Measurements from ENCODE around the gene TAT. TPM values are rescaled to one million over a fixed set of nuclear protein-coding genes. Genes with fewer than 3 reads are reported as not detected.
"Not testable (repeated sequence)": the region's sequence is repeated elsewhere in the genome, so short reads cannot be mapped to it uniquely, and the experiment has no call there.

The TAT gene
- total RNA-seq, 1 experiment from 2014 or later = not detected

DNA sequence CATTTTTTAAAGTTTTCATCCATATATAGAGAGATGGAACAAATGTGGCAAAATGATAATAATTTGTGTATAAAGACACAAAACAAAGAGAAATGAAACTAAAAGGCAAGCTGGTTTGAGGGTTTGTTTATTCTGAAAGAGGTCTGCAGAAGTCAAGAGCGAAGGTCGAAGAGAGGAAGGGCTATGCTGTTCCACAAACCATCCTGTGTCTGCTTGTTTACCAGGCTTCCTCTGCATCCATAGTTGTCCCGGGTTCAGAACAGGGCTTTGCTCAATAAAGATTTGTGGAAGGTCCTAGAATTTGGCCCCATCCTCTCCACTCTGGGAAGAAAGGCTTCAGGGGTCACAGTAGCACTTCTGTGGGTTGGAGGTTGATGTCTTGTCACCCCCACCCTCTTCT lies 46.7 kb upstream of the TAT start:
- peaks cover 6% of the 10 kb centered on the region for H3K4me1 ChIP-seq (ENCODE audit: insufficient read depth, low read length, poor library complexity, severe bottlenecking)
- ChIA-PET CTCF (no interaction called here), POLR2A (ENCODE audit: low non-redundant PET) (no interaction called here)
- no TSS peak for BruUV-seq (replicated peaks)
- no peak overlapping the region for H3K4me3 ChIP-seq (ENCODE audit: low read depth, low read length, poor library complexity, severe bottlenecking)
- no peak for DNase-seq (ENCODE audit: low spot score)
- H3K36me3 ChIP-seq (ENCODE audit: insufficient read depth, low read length, poor library complexity, severe bottlenecking) = no peaks in the 10 kb centered on the region
- intact Hi-C loops (cut with micrococcal nuclease; ENCODE audit: unreplicated experiment) = no loop called here
- H3K9me3 ChIP-seq (ENCODE audit: low read depth, low read length, poor library complexity, severe bottlenecking) = no peaks in the 10 kb centered on the region
- H3K27ac ChIP-seq (ENCODE audit: low read depth, low read length, poor library complexity, severe bottlenecking) = no peak overlapping the region
- H3K27me3 ChIP-seq (replicated peaks; ENCODE audit: insufficient read depth, low read depth, low read length, poor library complexity) = no peaks in the 10 kb centered on the region
- TF ChIP-seq CTCF (conservative IDR thresholded peaks at IDR 0.05; ENCODE audit: low read depth, low read length) (no peak), EZH2 (IDR thresholded peaks at IDR 0.05; ENCODE audit: borderline replicate concordance, low read depth, low read length, poor library complexity, severe bottlenecking) (no peak)

DNA sequence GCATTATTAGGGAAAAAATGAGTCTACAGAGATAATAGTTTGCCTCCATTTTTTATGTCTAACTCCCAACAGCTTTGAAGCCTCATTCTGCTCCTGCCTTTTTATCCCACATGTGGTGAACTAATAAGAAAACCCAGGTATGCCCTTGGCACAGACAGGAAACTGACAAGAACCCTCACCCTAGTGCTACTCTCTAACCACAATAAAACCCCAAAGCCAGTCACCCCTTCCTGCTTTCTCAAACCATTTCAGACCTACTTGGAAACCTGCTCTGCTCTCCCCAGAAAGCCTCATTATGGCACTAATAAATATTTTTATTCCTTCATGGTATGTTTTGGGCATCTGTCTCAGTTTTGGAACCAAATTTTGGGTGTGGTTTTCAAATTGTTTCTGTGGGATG lies 45.2 kb upstream of the TAT start:
- intact Hi-C loops (cut with micrococcal nuclease; ENCODE audit: unreplicated experiment) = no loop called here
- ChIA-PET CTCF (interaction anchor here (1.0 kb wide), 1 partner anchor 11 kb away, joined by 3 read pairs; no protein-coding TSS in a partner anchor), POLR2A (ENCODE audit: low non-redundant PET) (no interaction called here)
- H3K4me1 ChIP-seq (ENCODE audit: insufficient read depth, low read length, poor library complexity, severe bottlenecking) = no peaks in the 10 kb centered on the region
- TF ChIP-seq CTCF (conservative IDR thresholded peaks at IDR 0.05; ENCODE audit: low read depth, low read length) (no peak), EZH2 (IDR thresholded peaks at IDR 0.05; ENCODE audit: borderline replicate concordance, low read depth, low read length, poor library complexity, severe bottlenecking) (no peak)
- no peaks in the 10 kb centered on the region for H3K9me3 ChIP-seq (ENCODE audit: low read depth, low read length, poor library complexity, severe bottlenecking)
- H3K36me3 ChIP-seq (ENCODE audit: insufficient read depth, low read length, poor library complexity, severe bottlenecking) = no peaks in the 10 kb centered on the region
- no peak overlapping the region for H3K27ac ChIP-seq (ENCODE audit: low read depth, low read length, poor library complexity, severe bottlenecking)
- H3K4me3 ChIP-seq (ENCODE audit: low read depth, low read length, poor library complexity, severe bottlenecking) = no peak overlapping the region
- no peak for DNase-seq (ENCODE audit: low spot score)
- H3K27me3 ChIP-seq (replicated peaks; ENCODE audit: insufficient read depth, low read depth, low read length, poor library complexity) = no peaks in the 10 kb centered on the region
- no TSS peak for BruUV-seq (replicated peaks)

DNA sequence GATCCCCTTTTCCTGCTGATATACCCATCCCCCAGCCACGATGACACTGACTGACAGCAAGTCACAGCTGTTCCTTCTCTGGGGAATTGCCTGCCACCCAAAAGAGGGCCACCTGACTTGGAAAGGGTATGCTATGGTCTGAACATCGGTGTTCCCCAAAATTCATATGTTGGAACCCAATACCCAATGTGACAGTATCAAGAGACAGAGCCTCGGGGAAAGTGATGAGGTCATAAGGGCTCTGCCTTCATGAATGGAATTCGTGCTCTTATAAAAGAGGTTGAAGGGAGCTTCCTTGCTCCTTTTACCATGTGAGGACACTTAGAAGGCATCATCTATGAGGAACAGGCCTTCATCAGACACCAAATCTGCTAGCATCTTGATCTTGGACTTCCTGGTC lies 41.5 kb upstream of the TAT start:
- Histone ChIP-seq H3K27me3 (replicated peaks; ENCODE audit: insufficient read depth, low read depth, low read length, poor library complexity) (no peaks in the 10 kb centered on the region), H3K4me3 (ENCODE audit: low read depth, low read length, poor library complexity, severe bottlenecking) (no peak overlapping the region), H3K36me3 (ENCODE audit: insufficient read depth, low read length, poor library complexity, severe bottlenecking) (no peaks in the 10 kb centered on the region), H3K9me3 (ENCODE audit: low read depth, low read length, poor library complexity, severe bottlenecking) (no peaks in the 10 kb centered on the region), H3K4me1 (ENCODE audit: insufficient read depth, low read length, poor library complexity, severe bottlenecking) (no peaks in the 10 kb centered on the region), H3K27ac (ENCODE audit: low read depth, low read length, poor library complexity, severe bottlenecking) (no peak overlapping the region)
- CTCF ChIA-PET = no interaction called here
- intact Hi-C loops (cut with micrococcal nuclease; ENCODE audit: unreplicated experiment) = no loop called here
- DNase-seq (ENCODE audit: low spot score) = no peak
- POLR2A ChIA-PET (ENCODE audit: low non-redundant PET) = no interaction called here
- no TSS peak for BruUV-seq (replicated peaks)
- no peak for TF ChIP-seq CTCF (conservative IDR thresholded peaks at IDR 0.05; ENCODE audit: low read depth, low read length)
- no peak for TF ChIP-seq EZH2 (IDR thresholded peaks at IDR 0.05; ENCODE audit: borderline replicate concordance, low read depth, low read length, poor library complexity, severe bottlenecking)

DNA sequence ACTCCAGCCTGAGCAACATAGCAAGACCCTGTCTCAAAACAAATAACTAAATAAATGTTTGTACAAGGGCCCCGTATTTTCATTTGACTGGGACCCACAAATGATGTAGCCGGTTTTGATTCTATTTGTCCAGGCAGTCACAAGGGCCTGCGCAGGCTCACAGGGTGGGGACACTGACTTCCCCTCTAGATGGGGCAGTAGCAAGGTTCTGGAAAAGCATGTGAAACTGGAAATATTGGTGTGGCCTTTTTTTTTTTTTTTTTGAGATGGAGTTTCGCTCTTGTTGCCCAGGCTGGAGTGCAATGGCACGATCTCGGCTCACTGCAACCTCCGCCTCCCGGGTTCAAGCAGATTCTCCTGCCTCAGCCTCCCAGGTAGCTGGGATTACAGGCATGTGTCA lies 38.1 kb upstream of the TAT start:
- H3K4me3 ChIP-seq (ENCODE audit: low read depth, low read length, poor library complexity, severe bottlenecking); POLR2A ChIA-PET (ENCODE audit: low non-redundant PET); BruUV-seq (replicated peaks); DNase-seq (ENCODE audit: low spot score); H3K36me3 ChIP-seq (ENCODE audit: insufficient read depth, low read length, poor library complexity, severe bottlenecking); CTCF ChIA-PET; H3K4me1 ChIP-seq (ENCODE audit: insufficient read depth, low read length, poor library complexity, severe bottlenecking); H3K27ac ChIP-seq (ENCODE audit: low read depth, low read length, poor library complexity, severe bottlenecking); H3K27me3 ChIP-seq (replicated peaks; ENCODE audit: insufficient read depth, low read depth, low read length, poor library complexity); H3K9me3 ChIP-seq (ENCODE audit: low read depth, low read length, poor library complexity, severe bottlenecking): not testable (repeated sequence)
- intact Hi-C loops (cut with micrococcal nuclease; ENCODE audit: unreplicated experiment) = loop anchor here (5.0 kb wide), 2 partner anchors 43 to 203 kb away; no protein-coding TSS in a partner anchor

All from A673 (cell line).